ENCODE results near the gene PITPNB. TPM values are rescaled to one million over a fixed set of nuclear protein-coding genes. Genes with fewer than 3 reads are reported as not detected.

PITPNB gene
- total and polyA plus RNA-seq, 2 of the 13 experiments (the other 11 are each of a cell fraction or from before 2014, with no cell fraction given): 17.0 to 30.1 TPM

DNA sequence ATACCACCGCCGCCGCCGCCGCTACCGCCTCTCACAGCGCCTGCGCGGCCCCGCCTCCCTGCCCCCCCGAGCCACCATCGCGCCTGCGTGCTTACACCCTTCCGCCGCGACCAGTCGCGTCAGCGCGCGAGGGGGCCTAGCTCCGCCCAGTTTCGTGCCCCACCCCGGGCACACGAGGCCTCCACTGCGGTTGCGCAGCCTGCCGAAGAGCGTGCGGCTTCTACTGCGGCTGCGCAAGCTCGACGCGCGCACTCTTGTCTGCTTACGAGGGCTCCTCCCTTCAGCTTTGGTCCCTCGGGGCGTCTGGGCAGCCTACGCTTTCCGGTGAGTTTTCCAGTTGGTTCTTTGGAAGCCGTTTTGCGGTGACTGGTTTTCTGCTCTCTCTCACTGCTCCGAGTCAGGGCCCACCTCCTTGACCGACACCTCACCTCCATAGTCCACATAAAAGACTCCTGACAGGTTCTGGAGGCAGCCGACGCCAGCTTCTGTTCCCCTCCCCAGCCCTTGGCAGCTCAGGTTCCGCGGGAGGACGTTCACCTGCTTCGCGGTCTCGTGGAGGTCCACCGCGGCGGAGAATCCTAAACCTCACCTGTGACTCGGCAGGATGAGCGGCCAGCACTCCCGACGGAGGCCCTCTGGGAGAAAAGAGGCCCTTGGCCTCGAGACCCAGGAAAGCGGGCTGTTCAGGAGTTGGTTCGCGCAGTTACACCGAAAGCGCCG is at the start of gene PITPNB (continued):
- TF ChIP-seq KDM6A (CRISPR knock-in tag; IDR thresholded peaks at IDR 0.05; ENCODE audit: low read depth): no peak
- no peak for TF ChIP-seq CBX2 (IDR thresholded peaks at IDR 0.05; ENCODE audit: low read depth, low read length)
- TF ChIP-seq CBX2 (CRISPR knock-in tag; IDR thresholded peaks at IDR 0.05; ENCODE audit: low read depth): no peak
- TF ChIP-seq, protein P1, sequence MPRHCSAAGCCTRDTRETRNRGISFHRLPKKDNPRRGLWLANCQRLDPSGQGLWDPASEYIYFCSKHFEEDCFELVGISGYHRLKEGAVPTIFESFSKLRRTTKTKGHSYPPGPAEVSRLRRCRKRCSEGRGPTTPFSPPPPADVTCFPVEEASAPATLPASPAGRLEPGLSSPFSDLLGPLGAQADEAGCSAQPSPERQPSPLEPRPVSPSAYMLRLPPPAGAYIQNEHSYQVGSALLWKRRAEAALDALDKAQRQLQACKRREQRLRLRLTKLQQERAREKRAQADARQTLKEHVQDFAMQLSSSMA (CRISPR knock-in tag; IDR thresholded peaks at IDR 0.05): no peak
- TF ChIP-seq RXRA (CRISPR knock-in tag; IDR thresholded peaks at IDR 0.05): 0 out of 2 replicates have a peak, but pooled peaks have one; percentile 16
- TF ChIP-seq, protein P2, sequence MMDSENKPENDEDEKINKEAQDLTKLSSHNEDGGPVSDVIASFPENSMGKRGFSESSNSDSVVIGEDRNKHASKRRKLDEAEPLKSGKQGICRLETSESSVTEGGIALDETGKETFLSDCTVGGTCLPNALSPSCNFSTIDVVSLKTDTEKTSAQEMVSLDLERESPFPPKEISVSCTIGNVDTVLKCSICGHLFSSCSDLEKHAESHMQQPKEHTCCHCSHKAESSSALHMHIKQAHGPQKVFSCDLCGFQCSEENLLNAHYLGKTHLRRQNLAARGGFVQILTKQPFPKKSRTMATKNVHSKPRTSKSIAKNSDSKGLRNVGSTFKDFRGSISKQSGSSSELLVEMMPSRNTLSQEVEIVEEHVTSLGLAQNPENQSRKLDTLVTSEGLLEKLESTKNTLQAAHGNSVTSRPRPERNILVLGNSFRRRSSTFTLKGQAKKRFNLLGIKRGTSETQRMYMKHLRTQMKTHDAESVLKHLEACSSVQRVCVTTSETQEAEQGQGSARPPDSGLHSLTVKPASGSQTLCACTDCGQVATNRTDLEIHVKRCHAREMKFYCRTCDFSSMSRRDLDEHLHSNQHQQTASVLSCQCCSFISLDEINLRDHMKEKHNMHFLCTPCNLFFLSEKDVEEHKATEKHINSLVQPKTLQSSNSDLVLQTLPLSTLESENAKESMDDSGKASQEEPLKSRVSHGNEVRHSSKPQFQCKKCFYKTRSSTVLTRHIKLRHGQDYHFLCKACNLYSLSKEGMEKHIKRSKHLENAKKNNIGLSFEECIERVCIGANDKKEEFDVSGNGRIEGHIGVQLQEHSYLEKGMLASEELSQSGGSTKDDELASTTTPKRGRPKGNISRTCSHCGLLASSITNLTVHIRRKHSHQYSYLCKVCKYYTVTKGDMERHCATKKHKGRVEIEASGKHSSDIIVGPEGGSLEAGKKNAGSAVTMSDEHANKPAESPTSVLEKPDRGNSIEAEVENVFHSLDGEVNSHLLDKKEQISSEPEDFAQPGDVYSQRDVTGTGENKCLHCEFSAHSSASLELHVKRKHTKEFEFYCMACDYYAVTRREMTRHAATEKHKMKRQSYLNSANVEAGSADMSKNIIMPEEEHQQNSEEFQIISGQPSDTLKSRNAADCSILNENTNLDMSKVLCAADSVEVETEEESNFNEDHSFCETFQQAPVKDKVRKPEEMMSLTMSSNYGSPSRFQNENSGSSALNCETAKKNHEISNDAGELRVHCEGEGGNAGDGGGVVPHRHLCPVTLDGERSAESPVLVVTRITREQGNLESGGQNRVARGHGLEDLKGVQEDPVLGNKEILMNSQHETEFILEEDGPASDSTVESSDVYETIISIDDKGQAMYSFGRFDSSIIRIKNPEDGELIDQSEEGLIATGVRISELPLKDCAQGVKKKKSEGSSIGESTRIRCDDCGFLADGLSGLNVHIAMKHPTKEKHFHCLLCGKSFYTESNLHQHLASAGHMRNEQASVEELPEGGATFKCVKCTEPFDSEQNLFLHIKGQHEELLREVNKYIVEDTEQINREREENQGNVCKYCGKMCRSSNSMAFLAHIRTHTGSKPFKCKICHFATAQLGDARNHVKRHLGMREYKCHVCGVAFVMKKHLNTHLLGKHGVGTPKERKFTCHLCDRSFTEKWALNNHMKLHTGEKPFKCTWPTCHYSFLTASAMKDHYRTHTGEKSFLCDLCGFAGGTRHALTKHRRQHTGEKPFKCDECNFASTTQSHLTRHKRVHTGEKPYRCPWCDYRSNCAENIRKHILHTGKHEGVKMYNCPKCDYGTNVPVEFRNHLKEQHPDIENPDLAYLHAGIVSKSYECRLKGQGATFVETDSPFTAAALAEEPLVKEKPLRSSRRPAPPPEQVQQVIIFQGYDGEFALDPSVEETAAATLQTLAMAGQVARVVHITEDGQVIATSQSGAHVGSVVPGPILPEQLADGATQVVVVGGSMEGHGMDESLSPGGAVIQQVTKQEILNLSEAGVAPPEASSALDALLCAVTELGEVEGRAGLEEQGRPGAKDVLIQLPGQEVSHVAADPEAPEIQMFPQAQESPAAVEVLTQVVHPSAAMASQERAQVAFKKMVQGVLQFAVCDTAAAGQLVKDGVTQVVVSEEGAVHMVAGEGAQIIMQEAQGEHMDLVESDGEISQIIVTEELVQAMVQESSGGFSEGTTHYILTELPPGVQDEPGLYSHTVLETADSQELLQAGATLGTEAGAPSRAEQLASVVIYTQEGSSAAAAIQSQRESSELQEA (CRISPR knock-in tag; IDR thresholded peaks at IDR 0.05; ENCODE audit: not compliant biosample characterization): peak; percentile 65
- no peak for TF ChIP-seq MEIS1 (CRISPR knock-in tag; IDR thresholded peaks at IDR 0.05; ENCODE audit: borderline replicate concordance)
- TF ChIP-seq ZMYM3 (CRISPR knock-in tag; IDR thresholded peaks at IDR 0.05): no peak
- 0 out of 2 replicates have a peak, but pooled peaks have one; percentile 8 for TF ChIP-seq ZBTB38 (CRISPR knock-in tag; IDR thresholded peaks at IDR 0.05)
- TF ChIP-seq, protein P3, sequence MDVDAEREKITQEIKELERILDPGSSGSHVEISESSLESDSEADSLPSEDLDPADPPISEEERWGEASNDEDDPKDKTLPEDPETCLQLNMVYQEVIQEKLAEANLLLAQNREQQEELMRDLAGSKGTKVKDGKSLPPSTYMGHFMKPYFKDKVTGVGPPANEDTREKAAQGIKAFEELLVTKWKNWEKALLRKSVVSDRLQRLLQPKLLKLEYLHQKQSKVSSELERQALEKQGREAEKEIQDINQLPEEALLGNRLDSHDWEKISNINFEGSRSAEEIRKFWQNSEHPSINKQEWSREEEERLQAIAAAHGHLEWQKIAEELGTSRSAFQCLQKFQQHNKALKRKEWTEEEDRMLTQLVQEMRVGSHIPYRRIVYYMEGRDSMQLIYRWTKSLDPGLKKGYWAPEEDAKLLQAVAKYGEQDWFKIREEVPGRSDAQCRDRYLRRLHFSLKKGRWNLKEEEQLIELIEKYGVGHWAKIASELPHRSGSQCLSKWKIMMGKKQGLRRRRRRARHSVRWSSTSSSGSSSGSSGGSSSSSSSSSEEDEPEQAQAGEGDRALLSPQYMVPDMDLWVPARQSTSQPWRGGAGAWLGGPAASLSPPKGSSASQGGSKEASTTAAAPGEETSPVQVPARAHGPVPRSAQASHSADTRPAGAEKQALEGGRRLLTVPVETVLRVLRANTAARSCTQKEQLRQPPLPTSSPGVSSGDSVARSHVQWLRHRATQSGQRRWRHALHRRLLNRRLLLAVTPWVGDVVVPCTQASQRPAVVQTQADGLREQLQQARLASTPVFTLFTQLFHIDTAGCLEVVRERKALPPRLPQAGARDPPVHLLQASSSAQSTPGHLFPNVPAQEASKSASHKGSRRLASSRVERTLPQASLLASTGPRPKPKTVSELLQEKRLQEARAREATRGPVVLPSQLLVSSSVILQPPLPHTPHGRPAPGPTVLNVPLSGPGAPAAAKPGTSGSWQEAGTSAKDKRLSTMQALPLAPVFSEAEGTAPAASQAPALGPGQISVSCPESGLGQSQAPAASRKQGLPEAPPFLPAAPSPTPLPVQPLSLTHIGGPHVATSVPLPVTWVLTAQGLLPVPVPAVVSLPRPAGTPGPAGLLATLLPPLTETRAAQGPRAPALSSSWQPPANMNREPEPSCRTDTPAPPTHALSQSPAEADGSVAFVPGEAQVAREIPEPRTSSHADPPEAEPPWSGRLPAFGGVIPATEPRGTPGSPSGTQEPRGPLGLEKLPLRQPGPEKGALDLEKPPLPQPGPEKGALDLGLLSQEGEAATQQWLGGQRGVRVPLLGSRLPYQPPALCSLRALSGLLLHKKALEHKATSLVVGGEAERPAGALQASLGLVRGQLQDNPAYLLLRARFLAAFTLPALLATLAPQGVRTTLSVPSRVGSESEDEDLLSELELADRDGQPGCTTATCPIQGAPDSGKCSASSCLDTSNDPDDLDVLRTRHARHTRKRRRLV (CRISPR knock-in tag; IDR thresholded peaks at IDR 0.05): no peak
- TF ChIP-seq CREB1 (IDR thresholded peaks at IDR 0.05): peak; percentile 88
- peak; percentile 67 for TF ChIP-seq CREB1 (CRISPR knock-in tag; IDR thresholded peaks at IDR 0.05)
- no peak for TF ChIP-seq ZBTB8A (CRISPR knock-in tag; IDR thresholded peaks at IDR 0.05; ENCODE audit: borderline replicate concordance, low read depth)
- TF ChIP-seq, protein P4, sequence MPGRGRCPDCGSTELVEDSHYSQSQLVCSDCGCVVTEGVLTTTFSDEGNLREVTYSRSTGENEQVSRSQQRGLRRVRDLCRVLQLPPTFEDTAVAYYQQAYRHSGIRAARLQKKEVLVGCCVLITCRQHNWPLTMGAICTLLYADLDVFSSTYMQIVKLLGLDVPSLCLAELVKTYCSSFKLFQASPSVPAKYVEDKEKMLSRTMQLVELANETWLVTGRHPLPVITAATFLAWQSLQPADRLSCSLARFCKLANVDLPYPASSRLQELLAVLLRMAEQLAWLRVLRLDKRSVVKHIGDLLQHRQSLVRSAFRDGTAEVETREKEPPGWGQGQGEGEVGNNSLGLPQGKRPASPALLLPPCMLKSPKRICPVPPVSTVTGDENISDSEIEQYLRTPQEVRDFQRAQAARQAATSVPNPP (CRISPR knock-in tag; IDR thresholded peaks at IDR 0.05): no peak
- TF ChIP-seq ZNF3 (CRISPR knock-in tag; IDR thresholded peaks at IDR 0.05): no peak
